Transverse colon (tissue), 4 donors: ENCODE data around the gene CERKL.

Experiments
- CTCF ChIP-seq, 5 experiments: fragments of 200-600 bp in 3 of 5; fragments of 450-650 bp in 2 of 5; sonication (generic) in 3 of 5; IDR thresholded peaks; 1 replicate in 2 of 5; 2 replicates in 3 of 5; pipeline ENCODE4 v1.5.1; 2016 to 2017; ENCODE audit warnings: antibody characterized with exemption in 5 of 5, inconsistent platforms in 3 of 5, mild to moderate bottlenecking in 2 of 5, moderate library complexity in 1 of 5
- POLR2AphosphoS5 ChIP-seq, 3 donors: sonication (generic); formaldehyde crosslinking; IDR thresholded peaks; one replicate each; pipeline ENCODE4 v1.6.1; 2016; ENCODE audit warnings: antibody characterized with exemption in 3 of 3

- TF ChIP-seq POLR2AphosphoS5 (IDR thresholded peaks at IDR 0.05) (no peak), CTCF (IDR thresholded peaks at IDR 0.05) (no peak)
Measured at GRCh38 chr2:181658444-181658843, 1.5 kb upstream of the CERKL start.
